UCSD-AML1 (cell line): Measurements from ENCODE around the gene FAM110D.

ENCODE experiments used
- DNase-seq: peaks from one replicate; lab custom pipeline; 2025; ENCODE audit not compliant: unreplicated experiment; lab: John Stamatoyannopoulos, UW

The FAM110D gene

DNA sequence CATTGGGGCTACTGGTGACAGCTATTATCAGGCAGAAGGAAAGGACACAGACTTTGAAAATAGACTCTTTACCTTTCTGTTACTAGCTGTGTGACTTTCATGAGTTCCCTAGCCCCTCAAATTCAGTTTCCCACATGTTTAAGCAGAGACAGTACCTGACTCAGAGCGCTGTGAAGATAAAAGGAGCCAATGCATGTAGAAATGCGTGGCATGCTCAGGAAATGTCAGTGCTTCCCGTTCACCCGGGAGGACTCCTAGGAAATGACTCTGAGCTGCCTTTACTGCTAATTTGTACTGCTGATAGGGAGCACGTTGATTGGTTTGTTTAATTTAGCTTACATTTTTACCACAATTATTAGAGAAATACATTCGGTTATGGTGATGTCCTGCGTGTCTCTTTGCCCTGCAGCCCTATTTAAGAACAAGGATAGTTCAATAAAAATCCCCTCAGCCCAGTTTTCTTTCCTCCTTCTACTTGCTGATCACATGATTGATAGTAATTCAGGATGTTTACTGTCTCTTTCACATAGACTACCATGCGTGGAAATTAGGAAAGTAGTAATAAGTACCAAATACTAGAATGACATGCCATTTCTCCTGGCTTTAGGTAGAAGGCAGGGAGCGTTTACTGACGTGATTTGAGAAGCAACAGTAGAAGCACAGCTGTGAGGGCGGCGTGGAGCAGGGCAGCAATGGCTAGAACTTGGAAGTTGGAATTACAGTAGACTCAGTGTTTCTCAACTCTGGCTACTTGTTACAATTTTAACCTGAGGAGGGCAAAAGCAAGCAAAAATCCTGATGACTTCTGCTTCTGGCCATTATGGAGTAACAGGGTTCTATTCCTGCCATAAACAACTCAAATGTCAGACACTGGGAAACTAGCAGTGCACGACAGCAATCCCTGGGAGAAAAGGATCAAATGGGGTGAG lies 31.4 kb upstream of the FAM110D start:
- DNase-seq, result peak; percentile 22

- DNase-seq, result no peak
These were observed 29.1 kb upstream of the FAM110D start for GRCh38 chr1:26129778-26130177.

- DNase-seq, result no peak
These were observed 28.2 kb upstream of the FAM110D start for GRCh38 chr1:26130695-26131094.

GRCh38 chr1:26132128-26132833 lies 26.6 kb upstream of the FAM110D start:
- DNase-seq, result no peak

GRCh38 chr1:26132834-26133167 lies 26.1 kb upstream of the FAM110D start:
- DNase-seq, result no peak

DNA sequence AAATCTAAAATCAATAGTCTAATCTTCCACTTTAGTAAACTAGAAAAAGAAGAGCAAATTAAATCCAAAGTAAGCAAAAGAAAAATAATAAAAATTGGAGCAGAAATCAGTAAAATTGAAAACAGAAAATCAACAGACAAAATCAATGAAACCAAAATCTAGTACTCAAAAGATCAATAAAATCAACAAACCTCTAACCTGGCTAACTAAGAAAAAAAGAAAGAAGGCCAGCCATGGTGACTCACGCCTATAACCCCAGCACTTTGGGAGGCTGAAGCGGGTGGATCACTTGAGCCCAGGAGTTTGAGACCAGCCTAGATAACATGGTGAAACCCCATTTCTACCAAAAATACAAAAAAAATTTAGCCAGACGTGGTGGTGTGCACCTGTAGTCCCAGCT lies 24.4 kb upstream of the FAM110D start:
- DNase-seq, result no peak

- no peak for DNase-seq
These were observed 19.8 kb upstream of the FAM110D start for GRCh38 chr1:26138974-26139558.

DNA sequence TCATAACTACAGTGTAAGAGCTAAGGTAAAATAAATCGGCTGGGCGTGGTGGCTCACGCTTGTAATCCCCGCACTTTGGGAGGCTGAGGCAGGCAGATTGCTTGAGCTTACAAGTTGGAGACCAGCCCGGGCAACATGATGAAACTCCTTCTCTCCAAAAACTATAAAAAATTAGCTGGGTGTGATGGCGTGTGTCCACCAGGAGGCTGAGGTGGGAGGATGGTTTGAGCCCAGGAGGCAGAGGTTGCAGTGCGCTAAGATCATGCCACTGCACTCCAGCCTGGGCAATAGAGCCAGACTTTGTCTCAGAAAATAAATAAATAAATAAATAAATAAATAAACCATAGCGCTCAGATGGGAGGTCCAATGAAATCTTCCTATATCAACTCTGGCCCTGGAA lies 16.7 kb upstream of the FAM110D start:
- DNase-seq, result no peak

- peak; percentile 71 for DNase-seq
These were observed 13.6 kb upstream of the FAM110D start for GRCh38 chr1:26145041-26145959.

DNA sequence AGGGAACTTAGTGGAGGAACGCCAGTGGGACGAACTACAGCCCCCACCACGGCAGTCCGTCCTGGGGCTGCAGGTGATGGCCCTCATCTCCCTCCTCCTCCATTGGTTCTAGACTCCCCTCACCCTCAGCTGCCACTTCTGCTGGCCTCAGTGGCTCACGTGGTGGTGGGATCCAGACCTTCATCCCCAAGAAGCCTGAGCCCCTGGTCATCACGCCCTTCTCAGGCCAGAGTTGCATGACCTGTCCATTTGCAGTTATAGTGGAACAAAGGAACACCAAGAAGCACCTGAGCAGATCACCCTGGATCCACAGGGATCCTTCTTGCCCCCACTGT lies 13.0 kb upstream of the FAM110D start:
- DNase-seq, result no peak

- no peak for DNase-seq
These were observed 10.0 kb upstream of the FAM110D start for GRCh38 chr1:26148887-26149286.

DNA sequence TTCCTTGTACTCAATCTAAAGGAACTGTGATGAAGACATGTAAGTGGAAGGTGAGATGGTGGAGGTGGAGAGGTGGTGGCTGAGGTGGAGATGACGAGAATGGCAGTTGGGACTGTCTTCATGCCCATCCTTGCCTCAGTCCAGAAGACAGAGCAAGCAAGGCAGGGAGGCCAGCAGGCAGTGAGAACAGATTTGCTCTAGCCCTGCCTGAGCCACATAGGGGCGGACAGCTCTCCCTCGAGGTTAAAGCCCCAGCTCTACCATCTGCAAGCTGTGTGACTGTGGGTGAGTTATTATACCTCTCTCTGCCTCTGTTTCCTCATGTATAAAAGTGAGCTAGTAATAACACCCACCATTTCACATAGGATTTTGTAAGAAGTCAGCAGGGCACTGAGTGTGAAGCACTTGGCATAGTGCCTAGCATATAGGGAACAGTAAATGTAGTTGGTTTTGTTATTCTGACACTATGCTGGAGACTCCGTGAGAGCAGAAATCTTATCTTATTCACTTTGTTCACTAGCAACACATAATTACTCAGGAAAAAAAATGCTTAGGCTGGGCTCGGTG lies 4.8 kb upstream of the FAM110D start:
- DNase-seq, result no peak

- DNase-seq, result no peak
These were observed 4.1 kb upstream of the FAM110D start for GRCh38 chr1:26154750-26155149.

DNA sequence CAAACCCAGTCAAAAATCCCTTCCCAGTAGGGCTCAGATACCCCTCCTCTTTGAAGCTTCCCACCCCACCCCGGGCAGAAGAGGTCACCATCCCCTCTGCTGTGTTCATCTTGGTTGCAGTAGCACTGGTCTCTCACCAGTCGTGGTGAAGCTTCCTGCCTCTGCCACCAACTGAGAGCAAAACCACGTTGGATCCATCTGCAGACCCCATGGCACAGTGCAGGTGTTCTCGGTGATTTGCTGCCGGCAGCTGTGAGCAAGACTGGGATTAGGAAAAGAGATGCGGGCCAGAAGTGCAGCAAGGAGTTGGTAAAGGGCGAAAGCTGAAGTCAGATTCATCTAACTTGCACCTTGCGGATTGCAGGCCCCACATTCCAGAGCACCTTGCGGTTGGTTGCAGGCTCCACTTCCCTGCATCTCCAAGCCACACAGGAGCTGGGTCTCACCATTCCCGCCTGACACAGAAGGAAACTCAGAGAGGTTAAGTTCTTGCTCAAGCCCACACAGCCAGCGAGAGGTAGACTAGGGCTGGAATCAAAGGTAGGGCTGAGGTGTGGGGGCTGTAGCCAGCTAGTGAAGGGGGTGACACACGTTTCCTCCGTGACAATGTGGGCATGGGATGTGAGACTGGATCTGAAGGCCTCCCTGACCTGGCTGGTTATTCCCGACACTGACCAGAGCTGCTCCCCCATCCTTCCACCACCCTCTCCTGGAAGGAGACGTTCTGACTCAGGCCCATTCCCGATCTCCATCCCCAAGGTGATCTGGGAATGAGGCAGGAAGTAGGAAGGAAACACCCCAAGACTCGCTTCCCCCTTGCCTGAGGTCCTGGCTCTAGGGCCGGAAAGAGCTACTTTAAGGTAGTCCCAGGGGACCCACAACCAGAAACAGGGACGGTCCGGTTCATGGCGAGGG lies 3.3 kb upstream of the FAM110D start:
- no peak for DNase-seq

DNA sequence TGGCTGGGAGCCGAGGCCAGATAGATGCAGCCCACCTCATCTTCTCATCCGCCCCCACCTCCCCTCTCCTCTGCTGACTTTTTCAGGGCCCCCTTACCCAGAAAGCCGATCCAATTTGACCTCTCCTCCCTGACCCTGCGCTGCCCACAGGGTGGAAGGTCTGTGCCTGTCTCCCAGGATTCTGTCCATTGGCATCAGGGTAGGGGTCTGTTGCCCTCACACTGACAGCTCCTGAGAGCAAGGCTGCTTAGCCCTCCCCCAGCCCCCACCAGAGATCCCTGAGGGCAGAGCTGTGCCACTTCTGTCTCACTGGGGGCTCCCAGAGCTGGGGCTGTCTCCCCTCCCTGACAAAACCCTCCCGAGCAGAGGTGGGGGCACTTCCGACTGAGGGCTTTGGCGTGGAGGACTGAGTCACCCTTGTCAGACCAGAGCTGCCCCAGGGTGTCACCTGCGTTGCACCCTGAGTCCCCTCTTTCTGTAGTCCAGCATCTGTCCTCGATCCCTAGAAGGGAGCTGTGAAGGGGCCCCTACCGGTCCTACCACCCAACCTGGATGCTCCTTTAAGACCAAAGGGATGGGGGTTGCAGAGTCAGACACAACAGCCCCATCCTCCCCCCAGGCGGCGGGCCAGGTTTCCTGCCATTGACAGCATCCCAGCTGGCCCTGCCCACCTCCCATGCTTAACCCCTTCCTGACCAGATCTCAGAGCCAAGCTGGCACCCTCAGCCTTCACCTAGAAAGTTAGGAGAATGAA lies 2.4 kb upstream of the FAM110D start:
- peak; percentile 68 for DNase-seq

GRCh38 chr1:26158271-26158907 lies 490 bp upstream of the FAM110D start:
- DNase-seq, result no peak

DNA sequence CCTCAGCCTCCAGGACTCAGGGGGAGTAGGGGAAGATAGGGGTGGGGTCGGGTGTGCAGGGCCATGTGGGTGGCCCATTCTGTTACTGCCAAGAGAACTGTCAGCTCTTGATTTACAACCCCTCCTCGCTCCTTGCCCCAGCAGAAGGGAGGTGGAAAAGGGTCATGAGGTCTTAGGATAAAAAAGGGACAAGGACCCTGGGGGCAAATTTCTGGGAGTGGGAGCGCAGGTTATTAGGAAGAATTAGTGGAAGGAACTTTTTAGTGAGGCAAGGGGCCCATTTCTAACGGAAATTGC lies 812 bp downstream of the FAM110D start:
- DNase-seq, result no peak

DNA sequence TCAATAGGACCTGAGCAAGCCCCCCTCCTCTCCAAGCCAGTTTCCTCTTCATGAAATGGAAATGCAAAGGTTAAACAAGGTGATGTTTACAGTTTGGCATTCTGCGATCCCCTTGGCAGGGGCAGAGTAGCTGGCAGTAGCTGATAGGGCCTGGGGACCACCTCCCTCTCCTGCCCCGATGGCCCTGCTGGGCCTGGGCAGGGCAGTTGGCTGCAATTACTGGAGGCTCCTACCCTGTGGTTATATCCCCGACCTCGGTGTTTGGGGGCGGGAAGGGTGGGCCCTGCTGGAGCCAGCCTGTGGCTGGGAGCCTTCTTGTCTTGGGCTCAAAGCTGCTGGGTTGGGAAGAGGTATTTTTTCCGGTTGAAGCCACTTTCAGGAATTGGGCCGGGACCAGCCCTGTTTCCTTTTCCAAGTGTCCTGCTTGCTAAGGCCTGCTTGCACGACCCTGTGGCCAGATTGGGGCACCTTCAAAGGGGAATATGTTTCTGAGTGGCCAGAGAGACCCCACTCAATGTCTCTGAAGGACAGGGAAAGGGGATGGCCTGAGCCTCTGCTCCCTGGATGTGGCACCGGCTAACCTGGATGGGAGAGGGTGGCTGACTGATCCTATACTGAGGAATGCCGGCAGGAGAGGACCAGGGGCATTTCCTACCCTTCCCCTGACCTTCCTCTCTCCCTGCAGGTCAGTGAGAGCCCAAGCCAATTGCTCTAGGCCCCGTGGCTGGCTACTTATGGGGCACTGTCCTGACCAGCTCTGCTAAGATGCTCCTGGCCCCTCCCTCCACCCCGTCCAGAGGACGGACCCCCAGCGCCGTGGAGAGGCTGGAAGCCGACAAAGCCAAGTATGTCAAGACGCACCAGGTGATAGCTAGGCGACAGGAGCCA lies 1.9 kb downstream of the FAM110D start:
- DNase-seq, result no peak
